NB4 (cell line): ENCODE results near the gene ATP9B.

Experiments used
- DNase-seq: peaks from one replicate; pipeline ENCODE4 v3.0.0; 2010; ENCODE audit warnings: low read depth
- H3K4me3 ChIP-seq: one replicate; pipeline ENCODE4 v1.5.1; 2011; ENCODE audit warnings: mild to moderate bottlenecking, low read depth, low read length, moderate library complexity
- MYC ChIP-seq: IDR thresholded peaks from 2 replicates; pipeline ENCODE4 v1.6.1; 2011; ENCODE audit warnings: low read depth, low read length
- POLR2A ChIP-seq: IDR thresholded peaks from 2 replicates; pipeline ENCODE4 v1.6.1; 2011; ENCODE audit warnings: mild to moderate bottlenecking; ENCODE audit not compliant: insufficient read length; ENCODE audit errors: extremely low read depth
- TF ChIP-seq, protein P1 (sequence below): IDR thresholded peaks from 2 replicates; pipeline ENCODE4 v1.6.1; 2011; ENCODE audit warnings: low read depth, low read length
- TF ChIP-seq, protein P2 (sequence below): IDR thresholded peaks from one replicate; pipeline ENCODE4 v1.5.1; 2012; ENCODE audit warnings: low read depth, low read length

Gene ATP9B

DNA sequence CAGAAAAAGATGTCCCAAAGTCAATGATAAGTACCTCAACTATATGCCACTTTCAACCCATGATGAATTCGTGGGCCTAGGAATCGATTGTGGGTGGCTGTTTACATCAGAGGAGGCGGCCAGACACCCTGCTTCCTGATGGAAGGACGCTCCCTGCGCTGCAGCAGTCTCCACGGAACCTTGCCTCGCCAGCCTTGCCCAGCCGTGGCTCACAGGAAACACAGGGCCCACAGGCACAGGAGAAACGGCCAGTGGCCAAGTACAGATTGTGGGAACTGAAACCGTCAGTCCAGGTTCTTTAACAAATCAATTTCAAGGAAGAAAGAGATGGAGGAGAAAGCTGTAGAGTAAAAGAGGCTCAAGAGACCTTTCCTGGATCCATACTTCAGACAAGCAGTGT lies 225.0 kb downstream of the ATP9B start:
- DNase-seq, result no peak
- TF ChIP-seq, protein P1, sequence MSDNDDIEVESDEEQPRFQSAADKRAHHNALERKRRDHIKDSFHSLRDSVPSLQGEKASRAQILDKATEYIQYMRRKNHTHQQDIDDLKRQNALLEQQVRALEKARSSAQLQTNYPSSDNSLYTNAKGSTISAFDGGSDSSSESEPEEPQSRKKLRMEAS, result no peak
- no peak for TF ChIP-seq MYC
- no peak for TF ChIP-seq POLR2A
- TF ChIP-seq, protein P2, sequence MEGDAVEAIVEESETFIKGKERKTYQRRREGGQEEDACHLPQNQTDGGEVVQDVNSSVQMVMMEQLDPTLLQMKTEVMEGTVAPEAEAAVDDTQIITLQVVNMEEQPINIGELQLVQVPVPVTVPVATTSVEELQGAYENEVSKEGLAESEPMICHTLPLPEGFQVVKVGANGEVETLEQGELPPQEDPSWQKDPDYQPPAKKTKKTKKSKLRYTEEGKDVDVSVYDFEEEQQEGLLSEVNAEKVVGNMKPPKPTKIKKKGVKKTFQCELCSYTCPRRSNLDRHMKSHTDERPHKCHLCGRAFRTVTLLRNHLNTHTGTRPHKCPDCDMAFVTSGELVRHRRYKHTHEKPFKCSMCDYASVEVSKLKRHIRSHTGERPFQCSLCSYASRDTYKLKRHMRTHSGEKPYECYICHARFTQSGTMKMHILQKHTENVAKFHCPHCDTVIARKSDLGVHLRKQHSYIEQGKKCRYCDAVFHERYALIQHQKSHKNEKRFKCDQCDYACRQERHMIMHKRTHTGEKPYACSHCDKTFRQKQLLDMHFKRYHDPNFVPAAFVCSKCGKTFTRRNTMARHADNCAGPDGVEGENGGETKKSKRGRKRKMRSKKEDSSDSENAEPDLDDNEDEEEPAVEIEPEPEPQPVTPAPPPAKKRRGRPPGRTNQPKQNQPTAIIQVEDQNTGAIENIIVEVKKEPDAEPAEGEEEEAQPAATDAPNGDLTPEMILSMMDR, result no peak
- H3K4me3 ChIP-seq, result no peak overlapping the region

- H3K4me3 ChIP-seq, result no peak overlapping the region
- TF ChIP-seq MYC, result no peak
- TF ChIP-seq, protein P2, result no peak
- TF ChIP-seq POLR2A, result no peak
- TF ChIP-seq, protein P1, result no peak
- DNase-seq, result no peak
These were observed 230.1 kb downstream of the ATP9B start for GRCh38 chr18:79299272-79299671.

- no peak for DNase-seq
- H3K4me3 ChIP-seq, result no peak overlapping the region
- TF ChIP-seq, protein P1, result no peak
These were observed 230.5 kb downstream of the ATP9B start for GRCh38 chr18:79299711-79300110.

DNA sequence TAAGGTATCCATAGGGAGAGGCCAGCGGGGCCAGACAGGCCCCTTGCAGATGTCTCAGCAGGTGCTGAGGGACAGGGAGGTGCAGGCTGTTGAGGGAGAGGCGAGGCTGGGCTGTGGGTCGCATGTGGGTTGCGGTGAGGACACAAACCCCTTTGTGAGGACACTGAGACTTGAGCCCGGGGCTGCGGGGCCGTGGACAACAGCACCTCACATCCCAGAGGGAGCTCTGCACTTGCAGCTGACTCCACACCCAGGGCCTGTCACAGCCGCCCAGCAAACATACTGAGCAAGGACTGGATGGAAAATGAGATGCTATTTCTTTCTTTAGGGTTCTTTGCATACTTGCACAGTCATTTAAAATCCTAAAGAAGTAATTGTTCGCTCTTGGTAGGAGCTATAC lies 231.2 kb downstream of the ATP9B start:
- no peak for DNase-seq
- H3K4me3 ChIP-seq, result no peak overlapping the region
- TF ChIP-seq, protein P2, result no peak
- TF ChIP-seq MYC (no peak), POLR2A (no peak)
- TF ChIP-seq, protein P1, result no peak

GRCh38 chr18:79302120-79302519 lies 232.9 kb downstream of the ATP9B start:
- peak; percentile 18 for DNase-seq
- no peak overlapping the region for H3K4me3 ChIP-seq
- TF ChIP-seq, protein P2, result no peak
- TF ChIP-seq, protein P1, result no peak
- no peak for TF ChIP-seq MYC
- TF ChIP-seq POLR2A, result no peak

DNA sequence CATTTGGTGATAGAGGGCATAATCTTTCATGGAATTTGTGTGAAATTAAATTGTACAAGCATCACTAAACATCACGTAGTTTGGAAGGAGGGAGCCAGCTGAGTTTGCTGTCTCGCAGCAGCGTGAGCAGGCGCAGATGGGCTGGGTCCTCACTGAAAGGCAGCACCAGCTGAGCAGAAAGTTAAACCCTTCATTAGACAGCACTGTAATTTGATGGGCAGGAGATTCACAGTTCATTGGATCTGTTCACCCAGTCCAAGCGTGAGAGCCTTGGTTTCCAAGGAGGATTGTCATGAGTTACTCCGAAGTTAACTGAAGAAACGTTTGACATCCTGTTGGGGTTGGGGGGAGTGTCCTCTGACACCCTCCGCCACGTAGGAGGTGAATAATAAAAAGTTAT lies 236.7 kb downstream of the ATP9B start:
- no peak overlapping the region for H3K4me3 ChIP-seq
- DNase-seq, result no peak
- TF ChIP-seq MYC (no peak), POLR2A (no peak)
- TF ChIP-seq, protein P1, result no peak
- TF ChIP-seq, protein P2, result no peak
